HG02884 (cell line): ENCODE results near the gene PCNA.

ENCODE experiments used
- ATAC-seq: cut with Tn5 transposase; IDR thresholded peaks from one replicate; pipeline ENCODE4 v1.9.1; 2021; ENCODE audit warnings: mild to moderate bottlenecking, moderate library complexity; ENCODE audit not compliant: unreplicated experiment

PCNA gene

DNA sequence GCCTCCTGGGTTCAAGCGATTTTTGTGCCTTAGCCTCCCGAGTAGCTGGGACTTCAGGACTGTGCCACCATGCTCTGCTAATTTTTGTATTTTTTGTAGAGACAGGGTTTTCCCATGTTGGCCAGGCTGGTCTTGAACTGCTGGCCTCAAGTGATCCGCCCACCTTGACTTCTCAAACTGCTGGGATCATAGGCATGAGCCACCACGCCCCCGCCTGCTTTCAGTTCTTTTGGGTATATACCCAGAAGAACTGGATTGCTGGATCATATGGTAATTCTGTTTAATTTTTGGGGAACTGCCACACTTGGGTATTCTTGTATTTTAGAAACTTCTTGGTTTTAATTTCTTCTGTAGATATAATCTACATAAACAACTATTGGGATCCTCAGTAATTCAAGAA lies 24.1 kb upstream of the PCNA start:
- ATAC-seq, result no peak

DNA sequence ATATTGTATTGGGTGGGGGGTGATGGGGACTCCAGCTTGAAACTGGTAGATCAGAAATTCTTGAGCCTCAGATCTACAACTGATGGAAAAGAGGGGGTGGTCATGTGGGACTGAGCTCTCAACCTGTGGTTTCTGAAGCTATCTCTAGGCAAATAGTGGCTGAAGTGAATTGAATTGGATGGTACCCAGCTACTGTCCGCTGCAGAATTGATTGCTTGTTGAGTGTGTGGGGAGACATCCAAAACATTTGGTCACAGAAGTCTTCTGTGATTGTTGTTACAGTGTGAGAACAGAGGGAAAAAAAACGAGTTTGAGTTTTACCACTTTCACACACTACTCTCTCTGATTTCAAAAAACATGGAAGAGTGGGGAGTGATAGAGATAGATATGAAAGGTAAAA lies 21.9 kb upstream of the PCNA start:
- ATAC-seq, result no peak

DNA sequence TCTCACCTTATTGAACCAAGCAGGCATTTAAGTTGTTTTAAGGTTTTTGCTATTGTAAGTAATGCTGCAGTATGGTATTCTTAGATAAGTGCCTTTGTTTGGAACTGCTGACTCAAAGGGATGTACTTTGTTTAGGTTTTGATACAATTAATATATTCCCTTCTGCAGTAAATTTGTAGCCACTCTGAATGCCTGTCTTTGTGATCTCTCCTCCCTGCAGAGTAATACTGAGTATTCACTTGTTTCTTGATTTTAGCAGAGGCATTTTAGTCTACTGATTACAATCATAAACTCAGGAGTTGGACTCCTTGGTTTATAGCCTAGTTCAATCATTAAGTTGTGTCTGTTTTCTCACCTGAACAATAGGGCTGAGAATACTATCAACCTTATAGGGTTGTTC lies 20.4 kb upstream of the PCNA start:
- no peak for ATAC-seq

DNA sequence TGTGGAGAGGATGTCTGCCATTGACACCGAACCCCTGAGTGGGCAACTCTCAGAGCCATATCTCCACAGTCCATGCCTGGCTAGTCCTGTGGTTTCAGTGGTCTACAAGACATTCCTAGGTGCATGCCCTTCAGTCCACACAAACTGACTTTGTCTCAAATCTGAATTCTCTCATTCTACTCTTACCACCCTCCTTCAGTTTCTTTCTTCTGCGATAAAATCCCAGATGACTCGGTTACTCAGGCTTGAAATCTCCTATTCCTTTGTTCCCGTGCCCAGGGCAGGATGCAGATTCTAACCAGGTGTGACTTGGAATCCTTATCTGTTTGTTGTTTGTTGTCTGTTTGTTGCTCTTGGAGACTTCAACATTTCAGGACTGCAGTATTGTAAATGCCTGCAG lies 16.3 kb upstream of the PCNA start:
- no peak for ATAC-seq

DNA sequence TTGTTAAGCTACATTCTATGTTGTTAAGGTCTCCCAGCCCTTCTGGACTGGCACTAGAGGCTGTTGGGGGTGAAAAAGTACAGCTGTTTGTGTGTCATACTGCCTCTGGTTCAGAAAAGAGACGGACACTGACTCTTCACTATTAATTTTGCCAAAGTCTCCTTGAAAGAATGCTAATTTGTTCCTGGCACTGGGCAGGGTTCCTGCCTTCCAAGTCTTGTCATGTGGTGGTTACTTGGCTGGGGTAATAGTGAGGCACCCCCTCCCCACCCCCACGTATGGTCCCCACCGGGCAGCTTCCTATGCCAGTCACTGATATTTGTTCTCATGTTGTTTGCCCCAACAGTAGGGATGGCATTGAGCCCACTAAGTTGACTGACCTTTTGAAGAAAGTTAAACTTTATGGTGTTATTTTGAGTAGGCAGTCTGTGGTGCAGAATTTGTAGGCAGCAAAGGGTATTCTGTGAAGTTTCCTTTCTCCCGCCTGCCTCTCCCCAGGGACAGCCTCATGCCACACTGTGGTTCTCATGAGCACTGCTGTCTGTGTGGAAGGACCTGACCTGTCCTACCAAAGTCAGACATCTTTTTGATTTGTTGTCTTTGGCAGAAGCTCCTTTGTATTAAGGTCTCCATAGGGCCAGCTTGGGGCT lies 15.7 kb upstream of the PCNA start:
- no peak for ATAC-seq

DNA sequence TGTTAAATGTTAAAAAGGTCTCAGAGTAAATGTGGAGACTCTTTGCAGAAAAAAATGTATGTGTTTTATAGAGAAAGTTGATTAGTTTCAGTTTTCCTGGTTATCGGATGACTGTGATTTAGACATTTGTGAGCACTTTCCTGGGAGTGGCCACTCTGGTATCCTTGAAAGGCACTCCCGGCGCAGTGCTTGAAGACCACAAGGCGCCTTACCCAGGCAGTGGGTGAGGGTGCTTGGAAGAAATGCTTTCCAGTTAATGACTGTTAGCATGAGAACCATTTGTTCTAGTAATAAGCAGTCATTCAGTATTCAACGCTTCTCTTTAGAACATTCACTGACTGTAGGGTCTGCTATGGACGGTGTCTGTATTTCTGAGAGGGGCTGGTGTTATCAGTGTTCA lies 14.2 kb upstream of the PCNA start:
- ATAC-seq, result no peak

DNA sequence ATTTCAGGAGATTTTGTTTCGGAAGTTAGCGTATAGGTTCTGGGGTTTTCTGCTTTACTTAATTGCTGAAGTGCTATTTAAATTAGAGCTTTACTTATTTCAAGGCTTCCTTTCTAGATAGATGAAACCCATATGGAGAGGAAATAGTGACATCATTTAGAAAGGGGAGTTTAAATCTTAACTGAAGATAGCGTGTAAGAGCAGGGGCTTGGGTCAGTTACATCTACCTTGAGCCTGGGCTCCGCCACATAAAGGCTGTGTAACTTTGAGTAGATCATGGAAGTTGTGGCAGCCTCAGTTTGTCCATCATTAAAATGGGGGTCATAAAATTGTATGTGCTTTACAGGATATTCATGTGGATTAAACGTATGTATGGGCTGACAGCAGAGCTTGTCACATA lies 11.7 kb upstream of the PCNA start:
- no peak for ATAC-seq

DNA sequence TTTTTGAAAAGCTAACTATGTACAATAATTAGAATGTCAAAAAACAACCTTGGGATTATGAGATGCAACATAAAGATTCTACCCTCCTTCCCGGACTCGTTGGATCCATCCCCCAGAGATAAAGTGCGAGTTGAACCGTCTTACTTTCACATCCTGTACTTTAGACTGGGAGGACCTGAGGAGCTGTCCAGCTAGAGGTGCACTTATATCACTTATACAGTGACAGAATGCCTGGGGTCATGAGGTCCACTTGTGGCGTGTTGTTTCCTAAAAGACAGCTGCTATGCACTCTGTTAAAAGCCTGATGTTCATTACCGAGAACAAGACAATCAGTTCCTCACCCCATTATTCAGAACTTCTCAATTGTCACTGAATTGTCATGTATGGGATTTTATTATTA lies 9.1 kb upstream of the PCNA start:
- ATAC-seq, result no peak

DNA sequence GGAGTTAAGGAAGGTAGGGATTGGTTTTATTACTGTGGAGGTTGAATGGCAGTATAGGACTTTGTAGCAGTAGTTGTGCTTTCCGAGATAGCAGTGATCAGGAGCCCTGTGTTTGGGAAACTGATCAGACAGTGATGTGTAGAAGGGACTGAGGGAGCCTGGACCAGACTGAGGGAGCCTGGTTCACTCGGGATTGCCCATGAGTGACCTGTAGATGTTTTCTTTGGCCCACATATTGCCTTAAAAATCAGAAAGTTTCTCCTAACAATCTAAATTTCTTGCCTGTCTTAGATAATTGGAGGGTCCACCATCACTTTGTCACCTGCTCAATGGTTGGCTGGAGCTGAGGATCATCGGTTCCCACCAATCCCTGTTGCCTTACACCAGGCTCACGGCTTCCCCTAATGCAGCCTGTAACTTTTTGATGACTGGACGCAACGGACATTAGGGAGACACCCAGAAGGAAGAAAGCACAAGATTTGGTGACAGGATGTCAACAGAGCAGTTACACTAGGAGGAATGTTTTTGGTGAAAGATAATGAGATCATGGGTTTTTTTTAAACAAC lies 8.2 kb upstream of the PCNA start:
- no peak for ATAC-seq

DNA sequence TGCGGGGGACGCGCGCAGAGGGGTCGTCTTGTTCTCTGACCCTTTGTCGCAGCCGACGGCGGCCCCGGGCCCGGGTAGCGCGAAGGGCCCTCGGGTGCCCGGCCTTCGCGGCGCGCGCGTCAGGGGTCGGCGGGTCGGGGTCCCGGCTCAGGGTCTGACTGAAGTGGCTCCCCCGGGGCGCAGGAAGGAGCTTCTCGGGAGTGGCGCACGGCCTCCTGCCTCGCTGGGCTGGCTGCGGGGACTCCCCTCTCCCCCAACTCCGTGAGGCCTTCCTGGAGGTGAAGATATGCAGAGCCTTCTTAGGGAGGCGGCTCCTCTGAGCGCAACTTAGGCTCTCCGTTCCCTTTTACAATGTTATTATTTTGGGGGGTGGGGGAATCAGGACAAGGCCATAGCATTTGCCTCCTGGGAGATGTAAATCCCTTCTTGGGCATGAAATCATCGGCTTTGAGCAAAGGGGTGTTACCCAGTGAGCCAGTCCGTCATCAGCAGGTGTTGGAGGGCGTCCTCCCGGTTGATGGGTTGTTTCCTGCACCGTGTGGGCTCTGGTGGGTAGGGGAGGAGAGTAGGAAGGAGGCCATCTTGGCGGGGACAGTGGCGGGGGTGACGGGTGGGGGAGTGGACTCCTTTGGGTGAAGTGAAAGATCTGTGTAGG lies 7.6 kb upstream of the PCNA start:
- ATAC-seq, result peak; percentile 27

DNA sequence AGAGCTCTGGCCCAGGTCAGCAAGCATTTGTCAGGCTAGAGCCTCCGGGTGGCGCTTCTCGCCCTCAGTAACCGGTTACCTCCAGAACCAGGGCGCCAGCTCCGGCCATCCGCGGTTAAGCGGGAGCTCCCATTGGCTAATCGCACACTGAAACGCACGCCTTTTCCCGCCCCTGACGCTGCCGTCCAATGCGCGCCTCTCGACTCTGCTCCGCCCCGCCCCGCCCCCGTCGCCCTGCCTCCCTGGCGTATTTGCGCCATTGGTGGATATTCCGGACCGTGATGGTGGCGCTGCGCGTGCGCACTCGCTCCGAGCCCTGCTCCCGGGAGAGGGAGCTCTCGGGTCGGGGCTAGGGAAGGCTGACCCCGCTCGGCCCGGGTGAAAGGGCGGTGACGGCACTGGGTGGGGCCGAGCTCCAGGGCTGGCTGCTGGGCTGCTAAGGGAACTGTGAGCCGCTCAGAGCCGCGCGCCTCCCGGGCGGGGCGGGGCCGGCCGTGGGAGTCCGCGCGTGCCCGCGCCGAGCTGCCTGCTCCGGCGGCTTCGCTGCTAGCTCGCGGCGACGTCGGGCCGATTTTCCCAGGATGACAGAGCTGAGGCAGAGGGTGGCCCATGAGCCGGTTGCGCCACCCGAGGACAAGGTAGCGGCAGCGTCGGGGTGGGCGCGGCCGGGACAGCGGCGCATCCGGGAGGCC lies 6.9 kb upstream of the PCNA start, which contains the start of gene CDS2:
Gene CDS2 (plus strand): TSS at position 497 of the 692 bp plus-strand sequence. CDS start 85 bp downstream, at position 582.
- peak; percentile 83 for ATAC-seq

DNA sequence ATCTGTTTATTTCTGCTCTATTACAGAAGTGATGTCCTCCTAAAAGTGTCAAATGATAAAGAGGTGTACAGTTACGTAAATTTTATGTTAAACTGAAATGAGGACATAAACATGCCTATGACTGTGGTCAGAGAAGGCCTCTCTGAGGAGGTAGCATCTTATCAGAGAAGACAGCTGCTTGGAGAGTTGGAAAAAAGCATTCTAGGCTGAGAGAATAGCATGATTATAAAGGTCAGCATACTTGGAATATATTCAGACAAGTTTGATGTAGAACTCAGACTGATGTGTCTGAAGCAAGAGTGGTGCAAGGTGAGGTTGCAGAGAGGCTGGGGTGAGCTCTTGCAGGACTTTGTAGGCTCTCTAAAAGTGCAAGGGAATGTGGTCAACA lies 3.1 kb upstream of the PCNA start:
- no peak for ATAC-seq

DNA sequence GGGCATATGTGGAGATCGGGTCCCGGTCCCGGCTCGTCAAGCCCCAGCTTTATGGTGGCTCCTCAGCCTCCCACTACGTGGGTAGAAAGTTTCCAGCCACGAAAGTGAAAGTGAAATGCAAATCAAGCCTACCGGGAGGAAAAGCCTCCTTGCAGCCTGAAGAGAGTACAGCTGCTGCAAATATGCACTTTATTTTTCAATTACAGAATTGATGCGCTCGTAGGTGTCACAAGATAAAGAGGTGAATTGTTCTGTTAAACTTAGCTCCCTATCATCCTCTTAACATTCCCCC lies 373 bp upstream of the PCNA start:
- no peak for ATAC-seq

DNA sequence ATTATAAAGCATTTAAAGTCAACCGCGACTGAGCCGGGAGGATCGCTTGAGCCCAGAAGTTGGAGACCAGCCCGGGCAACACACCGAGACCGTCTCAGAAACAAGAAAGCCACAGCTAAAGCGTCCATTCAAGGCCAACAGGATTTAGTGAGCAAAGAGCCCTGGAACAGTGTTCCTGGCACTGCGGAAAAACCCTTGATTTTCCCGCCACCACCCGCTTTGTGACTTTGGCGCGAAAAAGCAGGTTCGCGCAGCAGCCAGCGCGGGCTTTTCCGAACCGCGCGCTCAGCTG lies 669 bp downstream of the PCNA start:
- ATAC-seq, result no peak

DNA sequence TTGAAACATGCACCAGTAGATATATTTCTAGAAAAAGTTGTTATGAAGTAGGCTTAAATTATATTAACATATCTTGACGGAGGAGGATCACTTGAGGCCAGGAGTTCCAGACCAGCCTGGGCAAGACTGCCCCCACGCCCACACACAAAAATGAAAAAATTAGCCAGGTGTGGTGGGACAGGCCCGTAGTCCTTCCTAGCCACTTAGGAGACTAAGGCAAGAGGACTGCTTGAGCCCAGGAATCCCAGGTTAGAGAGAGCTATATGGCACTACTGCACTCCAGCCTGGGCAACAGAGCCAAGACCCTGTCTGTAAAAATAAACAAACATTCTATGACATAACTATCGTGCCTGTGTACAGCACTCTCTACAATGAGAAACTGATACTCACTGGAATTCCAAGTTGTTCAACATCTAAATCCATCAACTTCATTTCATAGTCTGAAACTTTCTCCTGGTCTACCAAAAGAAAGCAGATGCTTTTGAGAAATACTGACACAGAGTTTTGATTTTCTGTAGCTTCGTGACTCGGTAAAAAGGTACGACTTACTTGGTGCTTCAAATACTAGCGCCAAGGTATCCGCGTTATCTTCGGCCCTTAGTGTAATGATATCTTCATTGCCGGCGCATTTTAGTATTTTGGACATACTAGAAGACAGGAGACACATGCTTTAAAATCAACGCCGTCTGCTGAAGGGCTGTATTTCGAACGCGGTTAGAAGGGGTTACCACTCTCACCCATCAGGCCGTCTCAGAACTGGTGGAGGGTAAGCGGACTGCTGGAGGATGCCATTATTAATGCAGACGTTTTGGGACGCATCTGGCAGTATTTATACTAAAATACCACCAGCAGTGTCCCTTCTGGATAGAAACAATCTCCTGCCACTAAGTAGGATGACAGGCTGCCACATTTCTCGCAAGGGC lies 1.3 kb downstream of the PCNA start:
- no peak for ATAC-seq

DNA sequence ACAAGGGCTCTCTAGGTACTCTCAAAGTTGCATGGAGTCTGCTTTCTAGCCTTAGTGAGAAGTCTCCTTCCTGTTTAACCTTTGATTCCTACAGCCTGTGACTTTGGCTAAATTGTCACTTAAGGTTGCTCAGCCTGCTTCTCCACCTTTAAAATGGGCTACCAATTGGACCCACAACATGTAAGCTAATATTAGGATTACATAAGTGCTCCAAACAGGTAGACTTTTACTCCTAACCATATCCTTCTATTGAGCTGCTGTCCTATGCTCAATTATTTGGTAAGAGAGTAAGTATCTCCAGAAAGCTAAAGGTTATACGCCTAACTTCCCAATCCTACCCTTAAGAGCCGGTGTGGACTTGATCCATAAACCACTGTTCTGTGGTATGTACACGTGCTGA lies 2.9 kb downstream of the PCNA start:
- ATAC-seq, result no peak

DNA sequence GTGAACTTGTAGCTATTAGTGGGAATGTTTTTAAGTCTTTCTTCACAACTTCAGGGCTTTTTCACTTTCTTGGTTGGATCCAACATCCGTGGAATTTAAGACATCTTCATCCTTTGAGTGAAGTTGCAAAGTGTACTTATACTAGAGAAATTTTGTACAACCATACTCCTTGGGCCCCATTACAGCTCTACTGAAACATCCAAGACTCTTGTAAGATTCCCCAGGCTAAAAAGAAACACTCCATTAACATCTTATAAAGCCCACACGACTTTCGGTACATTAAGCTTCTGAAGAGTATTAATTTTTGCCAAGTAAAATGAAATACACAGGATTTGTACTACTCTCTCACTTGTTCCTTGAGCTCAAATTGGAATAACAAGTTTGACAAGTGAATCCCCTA lies 5.4 kb downstream of the PCNA start:
- no peak for ATAC-seq

DNA sequence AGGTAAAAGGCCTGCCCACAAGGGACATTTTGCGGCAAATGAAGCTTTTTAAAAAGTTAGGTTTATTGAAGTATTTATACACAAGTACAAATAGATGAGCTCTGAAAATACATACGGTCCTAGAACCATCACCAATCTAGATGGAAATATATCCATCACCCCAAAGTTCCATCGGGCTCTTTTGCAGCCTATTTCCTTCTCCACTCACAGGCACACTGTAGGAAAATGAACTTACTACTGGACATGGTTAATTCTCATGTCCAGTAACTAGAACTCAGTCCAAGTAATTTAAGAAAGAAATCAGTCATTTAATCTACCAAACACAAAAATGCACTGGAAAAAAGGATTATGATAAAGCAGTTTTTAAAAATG lies 6.2 kb downstream of the PCNA start:
- no peak for ATAC-seq

DNA sequence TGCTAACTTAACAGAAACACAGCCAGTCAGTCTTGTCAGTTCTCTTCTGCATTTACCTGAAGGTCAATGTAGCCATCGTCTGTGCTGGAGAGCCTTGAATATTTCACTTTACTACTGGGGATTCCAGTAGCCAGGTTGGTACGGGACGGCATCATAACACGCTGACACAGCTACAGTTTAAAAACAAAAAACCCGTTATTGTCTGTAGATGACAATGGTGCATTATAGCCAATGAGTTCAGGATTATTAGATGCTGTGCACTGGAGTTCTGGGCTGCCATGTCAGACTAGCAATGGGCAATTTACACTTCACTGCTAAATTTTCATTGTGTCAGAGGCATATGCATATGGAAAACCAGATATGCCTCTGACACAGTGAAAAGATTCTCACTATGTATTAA lies 10.5 kb downstream of the PCNA start:
- ATAC-seq, result no peak

DNA sequence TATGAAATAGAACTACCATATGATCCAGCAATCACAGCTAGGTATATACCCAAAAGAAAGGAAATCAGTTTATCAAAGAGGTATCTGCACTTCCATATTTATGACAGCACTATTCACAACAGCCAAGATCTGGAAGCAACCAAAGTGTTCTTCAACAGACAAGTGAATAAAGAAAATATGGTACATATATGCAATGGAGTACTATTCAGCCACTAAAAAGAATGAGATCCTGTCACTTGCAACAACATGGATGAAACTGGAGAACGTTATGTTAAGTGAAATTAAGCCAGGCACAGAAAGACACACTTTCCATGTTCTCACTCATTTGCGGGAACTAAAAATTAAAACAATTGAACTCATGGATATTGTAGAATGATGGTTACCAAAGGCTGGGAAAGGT lies 15.3 kb downstream of the PCNA start:
- ATAC-seq, result no peak

DNA sequence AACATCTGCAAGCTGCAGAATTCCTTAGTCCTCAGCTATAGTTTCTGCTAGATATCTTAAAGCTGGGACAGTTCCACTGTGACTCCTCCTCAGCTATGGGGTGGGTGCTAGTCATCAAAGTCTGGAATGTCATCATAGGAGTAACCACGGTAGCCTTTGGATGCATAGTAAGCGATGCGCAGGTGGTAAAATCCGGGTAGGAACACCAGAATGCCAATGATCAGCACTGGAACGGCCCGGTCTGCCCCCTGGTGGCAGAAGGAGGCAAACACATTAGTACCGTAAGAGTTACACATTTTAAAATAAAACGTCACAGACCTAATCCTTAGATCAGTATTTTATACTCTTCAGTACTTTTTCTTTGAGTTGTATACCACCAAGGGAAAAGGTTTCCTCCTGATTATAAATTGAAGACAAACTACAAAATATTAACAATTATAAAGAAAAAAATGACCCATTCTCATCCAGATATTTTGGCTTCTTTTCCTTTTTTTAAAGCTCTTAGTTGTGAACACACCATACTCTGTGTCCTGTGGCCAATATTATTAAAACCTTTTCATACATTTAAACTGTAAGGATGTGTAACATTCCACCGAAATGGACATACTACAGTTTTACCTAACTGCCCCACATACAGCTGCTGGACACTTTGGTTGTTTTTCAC lies 18.9 kb downstream of the PCNA start:
- no peak for ATAC-seq
